Keratinocyte (primary cell): ENCODE results near the gene F10. TPM values are rescaled to one million over a fixed set of nuclear protein-coding genes. Genes with fewer than 3 reads are reported as not detected.

Experiments used
- DNase-seq: peaks from one replicate; pipeline ENCODE4 v3.0.0-alpha.2; 2011; ENCODE audit warnings: low read depth, missing footprints, low spot score
- FAIRE-seq: peaks from 2 replicates; lab custom pipeline; 2011; peaks lifted over from hg19 to GRCh38; lab: Jason Lieb, UNC
- H2AFZ ChIP-seq: 2 replicates; pipeline ENCODE4 v1.6.0; 2012; ENCODE audit warnings: low read length, control low read depth, inconsistent platforms; ENCODE audit not compliant: control insufficient read depth
- H3K27ac ChIP-seq: 2 replicates; pipeline ENCODE4 v1.5.1; 2011; ENCODE audit warnings: low read length; ENCODE audit not compliant: control insufficient read depth, insufficient read depth
- H3K27me3 ChIP-seq: 3 replicates; pipeline ENCODE4 v1.6.0; 2011; ENCODE audit warnings: low read length; ENCODE audit not compliant: control insufficient read depth, insufficient read depth; ENCODE audit errors: extremely low read depth
- H3K36me3 ChIP-seq, 2 experiments: 2 replicates in 1 of 2; 3 replicates in 1 of 2; pipeline ENCODE4 v1.5.1; 2011; ENCODE audit warnings: low read length in 2 of 2, mild to moderate bottlenecking in 1 of 2; ENCODE audit not compliant: control insufficient read depth in 2 of 2, insufficient read depth in 2 of 2; ENCODE audit errors: extremely low read depth in 1 of 2
- H3K4me1 ChIP-seq: 3 replicates; pipeline ENCODE4 v1.5.1; 2011; ENCODE audit warnings: low read length; ENCODE audit not compliant: control insufficient read depth, insufficient read depth; ENCODE audit errors: extremely low read depth
- H3K4me2 ChIP-seq: 3 replicates; pipeline ENCODE4 v1.6.0; 2011; ENCODE audit warnings: low read depth, low read length; ENCODE audit not compliant: control insufficient read depth, insufficient read depth; ENCODE audit errors: extremely low read depth
- H3K4me3 ChIP-seq, 3 experiments: fragments of 200-600 bp in 1 of 3; sonication (generic) in 1 of 3; 2 replicates in 2 of 3; 3 replicates in 1 of 3; pipeline ENCODE4 v1.5.1; 2011 to 2016; ENCODE audit warnings: low read length in 3 of 3, mild to moderate bottlenecking in 3 of 3, control low read depth in 2 of 3, inconsistent platforms in 1 of 3, low read depth in 1 of 3, mixed read lengths in 1 of 3, mixed run types in 1 of 3, moderate library complexity in 1 of 3; ENCODE audit not compliant: control insufficient read depth in 2 of 3, insufficient read depth in 2 of 3; ENCODE audit errors: extremely low read depth in 1 of 3
- H3K79me2 ChIP-seq: 2 replicates; pipeline ENCODE4 v1.6.0; 2012; ENCODE audit warnings: low read length; ENCODE audit not compliant: control insufficient read depth, insufficient read depth
- H3K9ac ChIP-seq: 3 replicates; pipeline ENCODE4 v1.6.0; 2011; ENCODE audit warnings: low read length; ENCODE audit not compliant: control insufficient read depth, insufficient read depth; ENCODE audit errors: extremely low read depth
- H3K9me1 ChIP-seq: 3 replicates; pipeline ENCODE4 v1.6.0; 2011; ENCODE audit warnings: low read length; ENCODE audit not compliant: control insufficient read depth, insufficient read depth; ENCODE audit errors: extremely low read depth
- H3K9me3 ChIP-seq: 2 replicates; pipeline ENCODE4 v1.5.1; 2012; ENCODE audit warnings: low read depth, low read length; ENCODE audit not compliant: control insufficient read depth
- H4K20me1 ChIP-seq: 3 replicates; pipeline ENCODE4 v1.6.0; 2011; ENCODE audit warnings: low read length; ENCODE audit not compliant: control insufficient read depth, insufficient read depth; ENCODE audit errors: extremely low read depth
- CTCF ChIP-seq, 3 experiments: IDR thresholded peaks in 1 of 3; conservative IDR thresholded peaks in 1 of 3; optimal IDR thresholded peaks in 1 of 3; 2 replicates in 2 of 3; 3 replicates in 1 of 3; pipeline versions ENCODE3 to v1.5.1; 2011; ENCODE audit warnings: low read length in 3 of 3, mild to moderate bottlenecking in 3 of 3, moderate library complexity in 2 of 3, control low read depth in 1 of 3, inconsistent platforms in 1 of 3; ENCODE audit not compliant: insufficient read depth in 2 of 3; ENCODE audit errors: extremely low read depth in 1 of 3
- EZH2 ChIP-seq: IDR thresholded peaks from one replicate; pipeline ENCODE4 v1.6.1; 2012; ENCODE audit warnings: inconsistent platforms, mild to moderate bottlenecking, low read length, moderate library complexity
- dilution Hi-C: fragments of 300-500 bp; cut with MboI; formaldehyde crosslinking; loops from one replicate; pipeline ENCODE4 v1.7.0; 2020; ENCODE audit warnings: low sequenced_read_pairs; ENCODE audit not compliant: extremely low pct_ligation_motif_present
- polyA plus RNA-seq, 5 experiments: library from polyadenylated mRNA; depleted of rRNA in 3 of 5; stranded (reverse) in 3 of 5; stranded (forward) in 1 of 5; unstranded in 1 of 5; fragments of >200 nt; gene quantifications; 1 replicate in 1 of 5; 2 replicates in 3 of 5; 3 replicates in 1 of 5; pipeline versions ENCODE4 v1.2.1 to v1.2.3, GENCODE V29; 2011 to 2012; ENCODE audit warnings: missing spikeins in 2 of 5, low read depth in 1 of 5, low replicate concordance in 1 of 5

F10 gene
- polyA plus RNA-seq, 1 donor (not counting 4 experiments of a cell fraction or from before 2014, with no cell fraction given) = not detected

GRCh38 chr13:113144255-113144629 is 21.6 kb downstream of the F10 start:
- FAIRE-seq = no peak
- no peak overlapping the region for H3K27ac ChIP-seq
- peaks cover 3% of the 10 kb centered on the region for H3K27me3 ChIP-seq
- no peaks in the 10 kb centered on the region for H3K79me2 ChIP-seq
- no peaks in the 10 kb centered on the region for H3K4me1 ChIP-seq
- H3K4me2 ChIP-seq = no peak overlapping the region
- no peaks in the 10 kb centered on the region for H3K9me1 ChIP-seq
- no peak for DNase-seq
- H3K9me3 ChIP-seq = no peaks in the 10 kb centered on the region
- H3K36me3 ChIP-seq = no peaks in the 10 kb centered on the region
- TF ChIP-seq CTCF (optimal IDR thresholded peaks at IDR 0.05 in 1 of 3, IDR thresholded peaks at IDR 0.05 in 1 of 3, conservative IDR thresholded peaks at IDR 0.05 in 1 of 3; ENCODE audit: extremely low read depth in 1 of 3, insufficient read depth in 2 of 3, low read length in 3 of 3) (no peak), EZH2 (no peak)
- H3K4me3 ChIP-seq = no peak overlapping the region
- H2AFZ ChIP-seq = no peak overlapping the region
- dilution Hi-C loops = no loop called here
- H4K20me1 ChIP-seq = no peaks in the 10 kb centered on the region
- no peak overlapping the region for H3K9ac ChIP-seq

- no peak for TF ChIP-seq EZH2
- no peak for TF ChIP-seq CTCF (optimal IDR thresholded peaks at IDR 0.05 in 1 of 3, IDR thresholded peaks at IDR 0.05 in 1 of 3, conservative IDR thresholded peaks at IDR 0.05 in 1 of 3; ENCODE audit: extremely low read depth in 1 of 3, insufficient read depth in 2 of 3, low read length in 3 of 3)
- Histone ChIP-seq H3K9ac (no peak overlapping the region), H3K27ac (no peak overlapping the region), H4K20me1 (no peaks in the 10 kb centered on the region), H3K9me1 (no peaks in the 10 kb centered on the region), H3K4me1 (no peaks in the 10 kb centered on the region), H3K36me3 (no peaks in the 10 kb centered on the region), H3K4me3 (no peak overlapping the region), H3K9me3 (no peaks in the 10 kb centered on the region), H2AFZ (no peak overlapping the region), H3K27me3 (peaks cover 3% of the 10 kb centered on the region), H3K79me2 (no peaks in the 10 kb centered on the region), H3K4me2 (no peak overlapping the region)
- FAIRE-seq (no peak), DNase-seq (no peak)
- dilution Hi-C loops = no loop called here
Observed at GRCh38 chr13:113145496-113145895, 22.9 kb downstream of the F10 start.
